Tibial nerve (tissue), 4 donors: ENCODE results near the gene CD180. TPM values are rescaled to one million over a fixed set of nuclear protein-coding genes. Genes with fewer than 3 reads are reported as not detected.

Experiments used
- DNase-seq, 2 donors: peaks; one replicate each; pipeline ENCODE4 v3.0.0-alpha.2; 2019; ENCODE audit warnings: low spot score in 2 of 2
- H3K27ac ChIP-seq, 4 donors: fragments of 200-600 bp; sonication (generic) in 3 of 4; one replicate each; pipeline ENCODE4 v1.5.1; 2017 to 2019; ENCODE audit warnings: mild to moderate bottlenecking in 1 of 4
- H3K27me3 ChIP-seq, 2 donors: fragments of 200-600 bp; sonication (generic) in 1 of 2; one replicate each; pipeline versions ENCODE4 v1.5.1 to v1.6.0; 2017 to 2019
- H3K36me3 ChIP-seq, 3 donors: fragments of 200-600 bp; sonication (generic); one replicate each; pipeline ENCODE4 v1.5.1; 2018 to 2019
- H3K4me1 ChIP-seq, 4 donors: fragments of 200-600 bp; sonication (generic) in 3 of 4; one replicate each; pipeline ENCODE4 v1.5.1; 2017 to 2019
- H3K4me3 ChIP-seq, 4 donors: fragments of 200-600 bp; sonication (generic) in 3 of 4; one replicate each; pipeline ENCODE4 v1.5.1; 2017 to 2019; ENCODE audit warnings: mild to moderate bottlenecking in 1 of 4, moderate library complexity in 1 of 4
- H3K9me3 ChIP-seq, 4 donors: fragments of 200-600 bp; sonication (generic) in 3 of 4; one replicate each; pipeline ENCODE4 v1.5.1; 2017 to 2019
- EP300 ChIP-seq, 2 donors: sonication (generic); formaldehyde crosslinking; IDR thresholded peaks; one replicate each; pipeline ENCODE4 v1.6.1; 2017; ENCODE audit warnings: antibody characterized with exemption in 2 of 2, mild to moderate bottlenecking in 1 of 2
- POLR2A ChIP-seq, 2 donors: fragments of 450-650 bp; IDR thresholded peaks; one replicate each; pipeline ENCODE4 v1.6.1; 2017; ENCODE audit warnings: antibody characterized with exemption in 2 of 2, mild to moderate bottlenecking in 2 of 2, moderate library complexity in 2 of 2
- WGBS, 2 donors: methylation state at CpG; one replicate each; pipeline ENCODE4 v1.1.5; 2018; 5-methylcytosine and 5-hydroxymethylcytosine counted together
- total RNA-seq, 4 donors: library from RNA; depleted of rRNA; stranded (reverse); fragments of >200 nt; gene quantifications; one replicate each; pipeline ENCODE4 v1.1.0, GENCODE V29; 2016
- TF ChIP-seq, protein P1 (sequence below), 5 experiments: fragments of 200-600 bp in 3 of 5; fragments of 450-650 bp in 2 of 5; sonication (generic) in 3 of 5; IDR thresholded peaks; one replicate each; pipeline ENCODE4 v1.5.1; 2016 to 2019; ENCODE audit warnings: antibody characterized with exemption in 5 of 5, mild to moderate bottlenecking in 3 of 5, moderate library complexity in 2 of 5

The CD180 gene
- total RNA-seq, 4 donors from 2014 or later, result 0.21 to 2.7 (median 0.52) TPM

DNA sequence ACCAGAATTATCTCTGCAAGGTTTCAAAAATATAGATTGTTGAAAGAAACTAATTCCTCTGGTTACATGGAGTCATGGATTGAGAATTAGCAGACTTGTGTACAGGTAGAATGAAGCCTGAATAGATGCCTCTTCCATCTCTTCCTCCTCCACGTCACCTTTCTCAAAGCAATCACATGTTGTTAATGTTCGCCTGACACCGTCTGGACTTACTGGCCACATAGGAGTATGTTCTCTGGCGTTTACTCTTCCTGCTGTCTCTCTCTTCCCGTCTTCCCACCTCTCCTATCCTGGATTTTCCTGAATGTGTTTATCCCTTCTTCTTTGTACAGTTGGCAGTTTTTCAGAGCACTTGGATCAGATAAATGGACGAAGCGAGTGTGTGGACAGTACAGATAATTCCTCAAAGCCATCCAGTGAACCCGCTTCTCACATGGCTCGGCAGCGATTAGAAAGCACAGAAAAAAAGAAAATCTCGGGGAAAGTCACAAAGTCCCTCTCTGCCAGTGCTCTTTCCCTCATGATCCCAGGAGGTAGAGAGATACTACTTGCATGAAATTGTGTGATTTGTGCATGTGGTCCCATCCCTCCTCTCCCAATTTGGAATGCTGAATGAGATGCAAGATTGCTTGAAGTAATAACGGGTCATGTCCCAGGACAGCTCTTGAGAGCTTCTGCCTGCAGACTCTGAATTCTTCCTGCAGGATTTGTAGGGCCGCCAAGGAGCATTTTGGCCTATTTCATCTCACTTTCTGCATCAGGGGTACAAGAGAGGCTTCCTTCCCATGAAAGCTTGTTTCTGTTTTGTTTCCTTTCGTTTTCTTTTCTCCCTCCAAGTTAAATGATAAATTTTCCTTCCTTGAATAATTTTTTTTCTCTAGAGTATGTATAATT, 47.3 kb downstream of the CD180 start:
- peak overlapping the region in 1 of 4 donors; percentile 50 for H3K27ac ChIP-seq
- peaks cover 0 to 29% (median 0%) of the 10 kb centered on the region in 3 donors for H3K36me3 ChIP-seq
- no peak for DNase-seq
- H3K9me3 ChIP-seq, result no peaks in the 10 kb centered on the region
- no peaks in the 10 kb centered on the region for H3K27me3 ChIP-seq
- peak overlapping the region in 1 of 4 donors; percentile 29 for H3K4me3 ChIP-seq
- peaks cover 0 to 5% (median 0%) of the 10 kb centered on the region in 4 donors for H3K4me1 ChIP-seq
- 56 to 78% methylated on average over 14 of the region's 14 CpGs for WGBS, 2 donors
- TF ChIP-seq, protein P1, sequence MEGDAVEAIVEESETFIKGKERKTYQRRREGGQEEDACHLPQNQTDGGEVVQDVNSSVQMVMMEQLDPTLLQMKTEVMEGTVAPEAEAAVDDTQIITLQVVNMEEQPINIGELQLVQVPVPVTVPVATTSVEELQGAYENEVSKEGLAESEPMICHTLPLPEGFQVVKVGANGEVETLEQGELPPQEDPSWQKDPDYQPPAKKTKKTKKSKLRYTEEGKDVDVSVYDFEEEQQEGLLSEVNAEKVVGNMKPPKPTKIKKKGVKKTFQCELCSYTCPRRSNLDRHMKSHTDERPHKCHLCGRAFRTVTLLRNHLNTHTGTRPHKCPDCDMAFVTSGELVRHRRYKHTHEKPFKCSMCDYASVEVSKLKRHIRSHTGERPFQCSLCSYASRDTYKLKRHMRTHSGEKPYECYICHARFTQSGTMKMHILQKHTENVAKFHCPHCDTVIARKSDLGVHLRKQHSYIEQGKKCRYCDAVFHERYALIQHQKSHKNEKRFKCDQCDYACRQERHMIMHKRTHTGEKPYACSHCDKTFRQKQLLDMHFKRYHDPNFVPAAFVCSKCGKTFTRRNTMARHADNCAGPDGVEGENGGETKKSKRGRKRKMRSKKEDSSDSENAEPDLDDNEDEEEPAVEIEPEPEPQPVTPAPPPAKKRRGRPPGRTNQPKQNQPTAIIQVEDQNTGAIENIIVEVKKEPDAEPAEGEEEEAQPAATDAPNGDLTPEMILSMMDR (IDR thresholded peaks at IDR 0.05), result no peak
- no peak for TF ChIP-seq POLR2A (IDR thresholded peaks at IDR 0.05)
- no peak for TF ChIP-seq EP300 (IDR thresholded peaks at IDR 0.05)

DNA sequence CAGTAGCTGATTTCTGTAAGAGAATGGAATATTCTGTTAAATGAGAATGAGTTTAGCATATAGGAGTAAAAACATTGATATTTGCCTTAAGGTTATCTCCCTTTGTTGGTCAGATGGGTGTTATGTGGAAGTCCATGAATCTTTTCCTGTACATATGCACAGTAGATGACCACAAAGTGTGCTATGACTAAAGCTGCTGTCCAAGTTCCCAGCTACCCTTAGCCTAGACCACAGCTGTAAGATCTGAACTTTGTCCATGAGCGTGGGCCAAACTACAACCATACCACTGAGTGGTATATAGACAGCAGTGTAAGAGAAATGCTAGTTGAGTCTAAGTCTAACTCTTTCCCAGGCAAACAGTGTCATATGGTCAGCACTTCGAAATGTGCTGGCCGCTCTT, 48.8 kb downstream of the CD180 start:
- Histone ChIP-seq H3K27me3 (no peaks in the 10 kb centered on the region), H3K4me3 (no peak overlapping the region), H3K36me3 (peaks cover 0 to 31% (median 0%) of the 10 kb centered on the region in 3 donors), H3K9me3 (no peaks in the 10 kb centered on the region), H3K27ac (no peak overlapping the region), H3K4me1 (peaks cover 0 to 5% (median 0%) of the 10 kb centered on the region in 4 donors)
- 95 to 99% methylated on average over 3 of the region's 3 CpGs for WGBS, 2 donors
- no peak for TF ChIP-seq POLR2A (IDR thresholded peaks at IDR 0.05)
- TF ChIP-seq EP300 (IDR thresholded peaks at IDR 0.05), result no peak
- TF ChIP-seq, protein P1 (IDR thresholded peaks at IDR 0.05), result no peak
- DNase-seq, result no peak

DNA sequence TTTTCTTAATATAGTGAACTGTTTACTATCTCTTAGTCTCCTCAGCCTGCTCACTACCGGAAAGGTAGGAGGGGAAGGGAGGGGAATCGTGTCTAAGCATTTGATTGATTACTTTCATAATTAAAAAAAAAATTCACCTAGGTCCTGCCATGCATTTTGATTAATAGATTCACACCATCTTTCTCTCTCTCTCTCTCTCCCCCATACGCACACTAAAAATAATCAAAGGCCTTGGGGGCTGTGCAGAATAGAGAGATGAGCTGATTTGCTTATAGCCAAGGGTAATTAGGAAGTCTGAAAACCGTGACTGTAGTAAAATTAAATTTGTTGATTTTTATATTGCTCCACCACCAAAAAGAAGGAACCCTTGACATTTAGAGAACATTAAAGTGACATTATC, 49.6 kb downstream of the CD180 start:
- no peak for TF ChIP-seq EP300 (IDR thresholded peaks at IDR 0.05)
- TF ChIP-seq POLR2A (IDR thresholded peaks at IDR 0.05), result no peak
- TF ChIP-seq, protein P1 (IDR thresholded peaks at IDR 0.05), result no peak
- 89% methylated on average over 4 of the region's 4 CpGs for WGBS, 2 donors
- H3K9me3 ChIP-seq, result no peaks in the 10 kb centered on the region

DNA sequence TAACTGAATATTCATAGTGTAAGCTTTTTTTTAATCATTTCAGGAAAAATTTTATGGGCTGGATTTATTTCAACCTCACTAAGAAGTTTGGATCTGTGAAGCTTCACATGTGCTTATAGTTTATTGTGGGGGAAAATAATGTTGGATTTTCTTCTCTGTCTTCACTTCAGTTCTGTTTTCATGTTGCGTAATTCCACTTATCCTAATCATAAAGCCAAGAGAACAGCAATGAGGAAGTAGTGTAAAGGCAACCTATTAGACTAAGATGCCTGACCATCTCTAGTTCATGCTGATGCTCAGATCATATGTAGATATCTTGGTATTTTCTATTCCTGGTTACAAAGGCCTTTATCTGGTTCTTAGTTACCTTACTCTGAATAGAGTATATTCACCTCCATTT, 50.0 kb downstream of the CD180 start:
- WGBS, 2 donors, result 87 to 94% methylated on average over 1 of the region's 1 CpG
- H3K27me3 ChIP-seq, result no peaks in the 10 kb centered on the region
- DNase-seq, result no peak
- peaks cover 0 to 31% (median 0%) of the 10 kb centered on the region in 3 donors for H3K36me3 ChIP-seq
- TF ChIP-seq POLR2A (IDR thresholded peaks at IDR 0.05) (no peak), EP300 (IDR thresholded peaks at IDR 0.05) (no peak)
- TF ChIP-seq, protein P1 (IDR thresholded peaks at IDR 0.05), result no peak
- H3K4me1 ChIP-seq, result peaks cover 0 to 5% (median 0%) of the 10 kb centered on the region in 4 donors
- no peaks in the 10 kb centered on the region for H3K9me3 ChIP-seq
- no peak overlapping the region for H3K4me3 ChIP-seq
- no peak overlapping the region for H3K27ac ChIP-seq

More for the DNA sequence above, 49.6 kb downstream of the CD180 start:
- Histone ChIP-seq H3K4me1 (peaks cover 0 to 5% (median 0%) of the 10 kb centered on the region in 4 donors), H3K27me3 (no peaks in the 10 kb centered on the region), H3K36me3 (peaks cover 0 to 31% (median 0%) of the 10 kb centered on the region in 3 donors), H3K27ac (no peak overlapping the region), H3K4me3 (no peak overlapping the region)
- DNase-seq, result no peak

DNA sequence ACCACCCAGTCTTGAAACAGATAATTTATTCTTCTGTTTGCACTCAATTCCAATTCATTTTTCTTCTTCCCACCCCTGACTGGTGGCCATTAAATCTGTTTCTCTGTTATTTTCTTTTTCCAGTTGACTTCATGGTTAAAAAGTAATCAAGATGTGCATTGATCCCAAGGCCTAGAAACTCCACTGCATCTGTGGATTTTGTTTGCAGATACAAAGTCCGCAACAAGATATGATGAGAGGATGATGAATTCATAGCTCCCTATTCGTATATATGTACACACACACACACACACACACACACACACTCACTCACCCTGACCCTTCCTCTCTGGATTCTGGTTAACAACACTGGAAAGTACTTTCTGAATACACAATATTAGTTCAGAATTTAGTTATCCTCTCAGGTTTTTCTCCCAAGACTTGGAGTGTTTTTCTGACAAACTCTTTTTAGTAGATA, 52.4 kb downstream of the CD180 start:
- H3K27me3 ChIP-seq, result no peaks in the 10 kb centered on the region
- DNase-seq, result no peak
- 91 to 98% methylated on average over 2 of the region's 2 CpGs for WGBS, 2 donors
- no peaks in the 10 kb centered on the region for H3K9me3 ChIP-seq
- no peak overlapping the region for H3K27ac ChIP-seq
- no peaks in the 10 kb centered on the region for H3K4me1 ChIP-seq
- TF ChIP-seq EP300 (IDR thresholded peaks at IDR 0.05), result no peak
- TF ChIP-seq, protein P1 (IDR thresholded peaks at IDR 0.05), result no peak
- TF ChIP-seq POLR2A (IDR thresholded peaks at IDR 0.05), result no peak
- H3K4me3 ChIP-seq, result no peak overlapping the region
- H3K36me3 ChIP-seq, result peaks cover 0 to 31% (median 5%) of the 10 kb centered on the region in 3 donors
